Thyroid gland (tissue), 4 donors: ENCODE results near the gene NT5DC4. TPM values are rescaled to one million over a fixed set of nuclear protein-coding genes. Genes with fewer than 3 reads are reported as not detected.

Source experiments
- DNase-seq, 2 donors: peaks; one replicate each; pipeline ENCODE4 v3.0.0-alpha.2; 2019
- H3K27ac ChIP-seq, 3 donors: fragments of 200-600 bp; sonication (generic); 1 replicate in 2 of 3; 2 replicates in 1 of 3; pipeline ENCODE4 v1.5.1; 2016 to 2019; ENCODE audit warnings: mild to moderate bottlenecking in 1 of 3, moderate library complexity in 1 of 3
- H3K27me3 ChIP-seq: fragments of 200-600 bp; sonication (generic); one replicate; pipeline ENCODE4 v1.5.1; 2019
- H3K36me3 ChIP-seq, 2 donors: fragments of 200-600 bp; sonication (generic); one replicate each; pipeline ENCODE4 v1.5.1; 2016 to 2019
- H3K4me1 ChIP-seq, 2 donors: fragments of 200-600 bp; sonication (generic); one replicate each; pipeline ENCODE4 v1.5.1; 2017 to 2019
- H3K4me3 ChIP-seq, 3 donors: fragments of 200-600 bp; sonication (generic); replicated peaks in 1 of 3; 1 replicate in 2 of 3; 2 replicates in 1 of 3; pipeline ENCODE4 v1.5.1; 2016; ENCODE audit warnings: mild to moderate bottlenecking in 1 of 3
- H3K9me3 ChIP-seq: fragments of 200-600 bp; sonication (generic); one replicate; pipeline ENCODE4 v1.5.1; 2017
- POLR2A ChIP-seq, 2 donors: fragments of 450-650 bp; IDR thresholded peaks; one replicate each; pipeline ENCODE4 v1.6.1; 2017; ENCODE audit warnings: antibody characterized with exemption in 2 of 2, mild to moderate bottlenecking in 2 of 2, moderate library complexity in 1 of 2
- WGBS, 2 donors: methylation state at CpG; one replicate each; pipeline ENCODE4 v1.1.5; 2017; 5-methylcytosine and 5-hydroxymethylcytosine counted together
- intact Hi-C: fragments of 100-400 bp; cut with DNase I; formaldehyde crosslinking; loops from one replicate; pipeline ENCODE4 v1.15.1; 2023
- total RNA-seq, 4 donors: library from RNA; depleted of rRNA; stranded (reverse); fragments of >200 nt; gene quantifications; one replicate each; pipeline ENCODE4 v1.2.3, GENCODE V29; 2016
- TF ChIP-seq, protein P1 (sequence below), 6 experiments: fragments of 200-600 bp in 3 of 6; fragments of 450-650 bp in 3 of 6; sonication (generic) in 3 of 6; IDR thresholded peaks; one replicate each; pipeline ENCODE4 v1.5.1; 2016 to 2019; ENCODE audit warnings: antibody characterized with exemption in 6 of 6, mild to moderate bottlenecking in 2 of 6, inconsistent platforms in 1 of 6, moderate library complexity in 1 of 6

NT5DC4 gene
- total RNA-seq, 4 donors from 2014 or later, result not detected

DNA sequence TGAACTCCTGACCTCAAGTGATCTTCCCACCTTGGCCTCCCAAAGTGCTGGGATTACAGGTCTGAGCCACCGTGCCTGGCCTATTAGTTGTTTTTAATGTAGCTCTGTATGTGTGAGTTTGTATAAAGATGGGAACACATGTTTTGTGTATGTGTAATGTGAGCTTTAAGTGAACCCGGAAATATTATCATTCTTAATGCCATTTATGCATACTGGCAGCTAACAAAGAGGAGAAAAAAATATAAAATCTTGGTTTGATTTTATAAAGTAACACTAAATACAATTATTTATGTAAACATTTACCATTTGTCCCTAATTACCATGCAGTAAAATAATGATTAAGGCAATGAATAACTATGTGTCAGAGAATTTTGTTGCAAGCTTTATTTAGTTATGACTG is 52.7 kb downstream of the NT5DC4 start:
- Histone ChIP-seq H3K9me3 (no peaks in the 10 kb centered on the region), H3K27me3 (no peaks in the 10 kb centered on the region), H3K27ac (no peak overlapping the region), H3K36me3 (no peaks in the 10 kb centered on the region), H3K4me3 (no peak overlapping the region), H3K4me1 (no peaks in the 10 kb centered on the region)
- intact Hi-C loops, result no loop called here
- WGBS, 2 donors, result 86% methylated on average over 2 of the region's 2 CpGs
- DNase-seq, result no peak
- TF ChIP-seq, protein P1, sequence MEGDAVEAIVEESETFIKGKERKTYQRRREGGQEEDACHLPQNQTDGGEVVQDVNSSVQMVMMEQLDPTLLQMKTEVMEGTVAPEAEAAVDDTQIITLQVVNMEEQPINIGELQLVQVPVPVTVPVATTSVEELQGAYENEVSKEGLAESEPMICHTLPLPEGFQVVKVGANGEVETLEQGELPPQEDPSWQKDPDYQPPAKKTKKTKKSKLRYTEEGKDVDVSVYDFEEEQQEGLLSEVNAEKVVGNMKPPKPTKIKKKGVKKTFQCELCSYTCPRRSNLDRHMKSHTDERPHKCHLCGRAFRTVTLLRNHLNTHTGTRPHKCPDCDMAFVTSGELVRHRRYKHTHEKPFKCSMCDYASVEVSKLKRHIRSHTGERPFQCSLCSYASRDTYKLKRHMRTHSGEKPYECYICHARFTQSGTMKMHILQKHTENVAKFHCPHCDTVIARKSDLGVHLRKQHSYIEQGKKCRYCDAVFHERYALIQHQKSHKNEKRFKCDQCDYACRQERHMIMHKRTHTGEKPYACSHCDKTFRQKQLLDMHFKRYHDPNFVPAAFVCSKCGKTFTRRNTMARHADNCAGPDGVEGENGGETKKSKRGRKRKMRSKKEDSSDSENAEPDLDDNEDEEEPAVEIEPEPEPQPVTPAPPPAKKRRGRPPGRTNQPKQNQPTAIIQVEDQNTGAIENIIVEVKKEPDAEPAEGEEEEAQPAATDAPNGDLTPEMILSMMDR (IDR thresholded peaks at IDR 0.05), result no peak
- no peak for TF ChIP-seq POLR2A (IDR thresholded peaks at IDR 0.05)

DNA sequence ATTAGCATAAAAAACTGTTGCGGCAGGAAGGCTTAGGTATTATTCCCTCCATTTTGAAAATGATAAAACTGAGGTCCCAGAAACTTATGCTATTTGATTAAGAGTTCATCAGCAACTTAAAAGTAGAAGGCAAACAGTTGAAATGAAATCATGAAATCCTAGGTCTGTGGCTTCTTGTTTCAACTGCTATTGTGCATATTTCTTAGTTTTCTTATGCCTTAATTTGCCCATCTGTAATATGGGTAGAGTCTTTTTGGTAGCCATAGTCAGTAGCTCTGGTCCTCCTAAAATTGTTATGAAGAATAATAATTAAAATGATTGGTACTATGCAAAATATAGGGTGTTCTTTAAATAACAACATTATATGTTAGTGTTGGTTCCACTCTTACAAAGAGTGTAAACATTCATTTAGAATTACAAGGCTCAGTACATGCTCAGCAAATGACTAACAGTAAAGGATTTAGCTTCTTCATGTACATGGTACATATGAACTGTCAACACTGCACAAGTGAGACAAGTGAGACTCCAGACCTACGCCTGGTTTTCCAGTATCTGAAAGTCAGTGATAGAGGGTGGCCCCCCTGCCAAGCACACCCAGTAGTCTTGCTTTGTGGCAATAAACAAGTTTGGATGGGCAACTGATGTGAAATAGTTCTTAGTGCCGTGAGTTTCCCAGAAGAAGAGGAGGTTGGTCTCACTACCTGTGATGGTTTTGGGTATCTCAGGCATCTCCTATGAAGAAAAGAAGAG is 53.9 kb downstream of the NT5DC4 start:
- no peaks in the 10 kb centered on the region for H3K36me3 ChIP-seq
- H3K27ac ChIP-seq, result no peak overlapping the region
- intact Hi-C loops, result no loop called here
- H3K27me3 ChIP-seq, result no peaks in the 10 kb centered on the region
- WGBS, 2 donors, result 96 to 100% methylated on average over 3 of the region's 3 CpGs
- H3K9me3 ChIP-seq, result no peaks in the 10 kb centered on the region
- no peak for TF ChIP-seq POLR2A (IDR thresholded peaks at IDR 0.05)
- TF ChIP-seq, protein P1 (IDR thresholded peaks at IDR 0.05), result no peak
- no peaks in the 10 kb centered on the region for H3K4me1 ChIP-seq
- no peak for DNase-seq
- no peak overlapping the region for H3K4me3 ChIP-seq

- no peaks in the 10 kb centered on the region for H3K4me1 ChIP-seq
- no peak overlapping the region for H3K4me3 ChIP-seq
- no peaks in the 10 kb centered on the region for H3K27me3 ChIP-seq
- WGBS, 2 donors, result 97 to 100% methylated on average over 2 to 3 of the region's 3 CpGs
- DNase-seq, result no peak
- intact Hi-C loops, result no loop called here
- no peaks in the 10 kb centered on the region for H3K9me3 ChIP-seq
- no peak for TF ChIP-seq POLR2A (IDR thresholded peaks at IDR 0.05)
- TF ChIP-seq, protein P1 (IDR thresholded peaks at IDR 0.05), result no peak
- no peak overlapping the region for H3K27ac ChIP-seq
- H3K36me3 ChIP-seq, result no peaks in the 10 kb centered on the region
Measured at GRCh38 chr2:112776113-112776512, 55.3 kb downstream of the NT5DC4 start.

DNA sequence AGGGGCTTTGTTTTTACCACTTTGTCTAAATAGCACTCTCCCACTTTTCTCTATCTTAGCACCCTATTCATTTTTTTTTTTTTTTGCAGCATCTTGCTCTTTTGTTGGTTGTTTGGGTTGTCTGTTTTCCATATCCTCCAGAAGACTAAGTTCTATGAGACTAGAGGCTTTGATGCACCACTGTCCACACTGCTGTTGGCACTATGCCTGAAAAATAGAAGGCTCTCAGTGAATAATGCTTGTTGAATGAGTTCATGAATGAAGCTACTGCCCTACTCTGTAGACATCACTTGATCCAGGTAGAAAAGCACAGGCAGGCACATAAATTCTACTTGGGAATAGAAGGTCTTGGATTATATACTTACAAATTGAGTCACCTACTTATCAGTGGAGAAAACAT is 56.2 kb downstream of the NT5DC4 start:
- DNase-seq, result no peak
- H3K4me3 ChIP-seq, result no peak overlapping the region
- no peak for TF ChIP-seq POLR2A (IDR thresholded peaks at IDR 0.05)
- TF ChIP-seq, protein P1 (IDR thresholded peaks at IDR 0.05), result no peak
- H3K36me3 ChIP-seq, result no peaks in the 10 kb centered on the region
- intact Hi-C loops, result no loop called here
- H3K4me1 ChIP-seq, result no peaks in the 10 kb centered on the region
- no peaks in the 10 kb centered on the region for H3K27me3 ChIP-seq
- H3K9me3 ChIP-seq, result no peaks in the 10 kb centered on the region
- no peak overlapping the region for H3K27ac ChIP-seq

GRCh38 chr2:112779598-112779997 is 58.8 kb downstream of the NT5DC4 start:
- H3K27ac ChIP-seq, result no peak overlapping the region
- no peak for DNase-seq
- no peaks in the 10 kb centered on the region for H3K4me1 ChIP-seq
- no peaks in the 10 kb centered on the region for H3K9me3 ChIP-seq
- H3K4me3 ChIP-seq, result no peak overlapping the region
- 85 to 92% methylated on average over 1 of the region's 1 CpG for WGBS, 2 donors
- H3K36me3 ChIP-seq, result no peaks in the 10 kb centered on the region
- intact Hi-C loops, result no loop called here
- no peak for TF ChIP-seq POLR2A (IDR thresholded peaks at IDR 0.05)
- no peaks in the 10 kb centered on the region for H3K27me3 ChIP-seq
